ENCODE results near the gene PLEKHN1.

- TF ChIP-seq CTCF (IDR thresholded peaks at IDR 0.05) (no peak), POLR2A (IDR thresholded peaks at IDR 0.05) (no peak)
These were observed 8.0 kb downstream of the PLEKHN1 start for GRCh38 chr1:974293-974640.

Data from transverse colon (tissue), 3 donors.